Measurements from ENCODE around the gene FERMT2.
"Not testable (repeated sequence)": the region's sequence is repeated elsewhere in the genome, so short reads cannot be mapped to it uniquely, and the experiment has no call there.

The FERMT2 gene

DNA sequence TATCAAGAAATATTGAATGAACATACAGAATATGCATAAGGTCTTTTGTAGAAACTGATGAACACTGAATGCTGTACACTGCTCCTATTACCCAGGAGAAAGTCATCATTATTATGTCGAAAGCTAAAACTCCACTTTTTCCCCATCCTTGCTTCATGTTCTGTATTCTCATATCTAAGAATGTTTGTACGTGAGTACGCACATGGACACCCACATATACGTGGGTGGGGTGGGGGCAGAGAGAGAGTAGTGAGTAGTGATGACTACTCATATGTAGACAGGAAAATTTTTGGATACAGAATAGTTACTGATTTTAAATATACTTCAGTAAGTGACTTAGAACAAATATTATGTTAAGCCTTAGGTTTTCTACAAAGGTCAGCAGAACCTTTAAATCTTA lies 75.1 kb downstream of the FERMT2 start:
- no peak for DNase-seq (ENCODE audit: low spot score)
- in situ Hi-C loops (cut with MboI; ENCODE audit: low sequenced_read_pairs, unreplicated experiment), result no loop called here
- TF ChIP-seq, protein P1, sequence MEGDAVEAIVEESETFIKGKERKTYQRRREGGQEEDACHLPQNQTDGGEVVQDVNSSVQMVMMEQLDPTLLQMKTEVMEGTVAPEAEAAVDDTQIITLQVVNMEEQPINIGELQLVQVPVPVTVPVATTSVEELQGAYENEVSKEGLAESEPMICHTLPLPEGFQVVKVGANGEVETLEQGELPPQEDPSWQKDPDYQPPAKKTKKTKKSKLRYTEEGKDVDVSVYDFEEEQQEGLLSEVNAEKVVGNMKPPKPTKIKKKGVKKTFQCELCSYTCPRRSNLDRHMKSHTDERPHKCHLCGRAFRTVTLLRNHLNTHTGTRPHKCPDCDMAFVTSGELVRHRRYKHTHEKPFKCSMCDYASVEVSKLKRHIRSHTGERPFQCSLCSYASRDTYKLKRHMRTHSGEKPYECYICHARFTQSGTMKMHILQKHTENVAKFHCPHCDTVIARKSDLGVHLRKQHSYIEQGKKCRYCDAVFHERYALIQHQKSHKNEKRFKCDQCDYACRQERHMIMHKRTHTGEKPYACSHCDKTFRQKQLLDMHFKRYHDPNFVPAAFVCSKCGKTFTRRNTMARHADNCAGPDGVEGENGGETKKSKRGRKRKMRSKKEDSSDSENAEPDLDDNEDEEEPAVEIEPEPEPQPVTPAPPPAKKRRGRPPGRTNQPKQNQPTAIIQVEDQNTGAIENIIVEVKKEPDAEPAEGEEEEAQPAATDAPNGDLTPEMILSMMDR (IDR thresholded peaks at IDR 0.05; ENCODE audit: borderline replicate concordance, control extremely low read depth, extremely low read depth, insufficient read depth, missing control alignments), result no peak

DNA sequence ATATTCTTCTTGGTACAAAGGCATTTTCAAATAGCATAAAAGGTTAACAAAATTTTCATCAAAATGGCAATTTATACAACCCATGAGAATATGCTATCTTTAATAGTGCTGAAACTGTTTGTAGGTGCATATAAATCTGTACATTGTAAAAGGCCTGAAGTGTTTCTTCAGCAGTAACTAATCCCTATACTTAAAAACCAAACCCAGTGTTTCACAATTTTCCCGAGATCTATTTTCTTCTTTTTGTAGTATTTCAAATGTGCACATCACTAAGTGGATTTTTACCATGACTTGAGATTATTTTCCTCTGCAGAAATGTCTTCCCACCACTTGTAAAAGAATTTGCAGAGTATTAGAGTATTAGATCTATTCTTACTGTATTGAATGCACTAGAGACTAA lies 76.5 kb downstream of the FERMT2 start:
- TF ChIP-seq, protein P1 (IDR thresholded peaks at IDR 0.05; ENCODE audit: borderline replicate concordance, control extremely low read depth, extremely low read depth, insufficient read depth, missing control alignments), result no peak
- DNase-seq (ENCODE audit: low spot score), result no peak
- in situ Hi-C loops (cut with MboI; ENCODE audit: low sequenced_read_pairs, unreplicated experiment), result no loop called here

DNA sequence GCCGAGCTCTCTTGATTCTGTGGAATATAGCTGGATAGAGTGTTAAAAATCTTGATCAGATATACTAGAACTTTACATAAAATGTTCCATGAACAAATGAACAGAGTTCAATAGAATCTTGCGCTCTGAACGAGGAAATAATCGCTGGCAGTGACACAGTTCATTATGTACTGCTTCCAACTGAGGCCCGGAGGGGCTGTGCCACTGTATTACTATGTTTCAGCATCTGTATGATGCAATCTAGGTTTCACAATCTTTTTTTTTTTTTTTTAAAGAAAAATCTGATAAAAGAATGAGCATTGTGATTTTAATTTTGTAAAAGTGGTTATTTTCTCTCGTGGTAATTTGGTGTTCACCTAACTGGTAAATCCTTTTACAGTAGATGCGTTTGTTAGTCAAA lies 77.2 kb downstream of the FERMT2 start:
- DNase-seq (ENCODE audit: low spot score), result no peak
- in situ Hi-C loops (cut with MboI; ENCODE audit: low sequenced_read_pairs, unreplicated experiment), result no loop called here
- TF ChIP-seq, protein P1 (IDR thresholded peaks at IDR 0.05; ENCODE audit: borderline replicate concordance, control extremely low read depth, extremely low read depth, insufficient read depth, missing control alignments), result no peak

DNA sequence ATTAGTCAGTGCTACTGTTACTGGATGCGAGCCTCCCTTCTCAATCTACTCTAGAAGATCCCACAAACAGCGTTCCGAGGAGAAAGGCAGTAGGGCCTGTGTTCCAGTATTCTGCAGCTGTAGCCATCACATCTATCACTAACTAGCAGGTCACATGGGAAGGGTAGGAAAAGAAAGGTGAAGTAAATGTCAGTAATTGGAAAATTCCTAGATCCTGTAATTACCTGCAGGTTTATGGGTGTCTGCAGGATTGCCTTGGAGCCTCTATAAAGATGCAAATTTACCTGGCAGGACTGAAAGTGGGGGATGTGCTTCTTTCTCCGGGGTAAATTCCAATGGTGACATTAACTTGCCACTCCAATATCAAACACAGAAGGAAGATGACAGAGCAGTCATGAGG lies 77.8 kb downstream of the FERMT2 start:
- in situ Hi-C loops (cut with MboI; ENCODE audit: low sequenced_read_pairs, unreplicated experiment), result no loop called here
- TF ChIP-seq, protein P1 (IDR thresholded peaks at IDR 0.05; ENCODE audit: borderline replicate concordance, control extremely low read depth, extremely low read depth, insufficient read depth, missing control alignments), result no peak
- DNase-seq (ENCODE audit: low spot score), result no peak

DNA sequence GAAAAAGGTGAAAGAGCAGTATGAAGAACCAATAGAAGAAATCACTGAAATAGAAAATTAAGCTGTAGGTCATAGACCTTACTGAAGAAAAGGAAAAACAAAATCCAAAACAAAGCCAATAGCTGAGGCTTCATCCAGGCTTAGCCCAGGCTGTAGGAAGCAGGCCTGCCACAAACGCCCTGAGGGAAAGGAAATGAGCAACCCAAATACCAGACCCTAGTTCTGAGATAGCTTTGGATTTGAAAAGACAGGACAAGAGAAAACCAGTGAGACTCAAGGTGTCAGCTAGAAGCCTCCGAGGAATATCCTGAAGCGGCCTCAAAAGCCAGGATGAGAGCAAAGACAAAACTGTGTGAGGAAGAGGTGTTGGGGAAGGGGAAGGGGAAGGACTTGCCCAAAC lies 79.2 kb downstream of the FERMT2 start:
- in situ Hi-C loops (cut with MboI; ENCODE audit: low sequenced_read_pairs, unreplicated experiment), result no loop called here
- DNase-seq (ENCODE audit: low spot score), result no peak
- TF ChIP-seq, protein P1 (IDR thresholded peaks at IDR 0.05; ENCODE audit: borderline replicate concordance, control extremely low read depth, extremely low read depth, insufficient read depth, missing control alignments), result no peak

DNA sequence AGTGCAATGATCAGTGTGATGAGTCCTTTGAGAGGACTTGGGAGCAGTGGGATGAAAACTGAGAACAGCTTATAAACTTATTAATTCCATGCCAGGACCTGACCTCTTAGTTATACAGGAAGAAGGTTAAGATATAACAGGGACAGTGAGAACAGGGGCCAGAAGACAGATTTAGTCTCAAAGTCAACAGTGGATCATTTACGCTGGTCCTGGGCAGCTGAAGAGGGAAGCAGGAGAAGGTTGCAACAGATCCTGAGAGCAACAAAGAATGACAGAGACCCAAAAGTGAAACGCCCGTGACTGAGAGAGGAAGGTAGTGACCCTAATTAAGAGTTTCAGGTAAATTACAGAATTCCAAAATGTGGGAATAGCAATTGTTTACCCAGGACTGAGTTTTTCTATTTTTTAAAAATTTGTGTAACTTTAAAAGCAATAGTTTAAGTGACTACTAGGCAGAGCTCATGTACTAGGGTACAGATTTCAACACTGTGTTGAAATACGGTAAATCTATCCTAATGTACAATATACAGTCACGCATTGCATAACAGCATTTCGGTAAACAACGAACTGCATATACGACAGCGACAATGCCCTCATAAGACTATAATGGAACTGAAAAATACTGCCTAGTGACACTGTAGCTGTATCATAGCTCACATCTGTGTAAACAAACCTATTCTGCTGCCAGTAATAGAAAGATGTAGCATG lies 81.8 kb downstream of the FERMT2 start:
- no peak for DNase-seq (ENCODE audit: low spot score)
- TF ChIP-seq, protein P1 (IDR thresholded peaks at IDR 0.05; ENCODE audit: borderline replicate concordance, control extremely low read depth, extremely low read depth, insufficient read depth, missing control alignments), result no peak
- in situ Hi-C loops (cut with MboI; ENCODE audit: low sequenced_read_pairs, unreplicated experiment), result no loop called here

DNA sequence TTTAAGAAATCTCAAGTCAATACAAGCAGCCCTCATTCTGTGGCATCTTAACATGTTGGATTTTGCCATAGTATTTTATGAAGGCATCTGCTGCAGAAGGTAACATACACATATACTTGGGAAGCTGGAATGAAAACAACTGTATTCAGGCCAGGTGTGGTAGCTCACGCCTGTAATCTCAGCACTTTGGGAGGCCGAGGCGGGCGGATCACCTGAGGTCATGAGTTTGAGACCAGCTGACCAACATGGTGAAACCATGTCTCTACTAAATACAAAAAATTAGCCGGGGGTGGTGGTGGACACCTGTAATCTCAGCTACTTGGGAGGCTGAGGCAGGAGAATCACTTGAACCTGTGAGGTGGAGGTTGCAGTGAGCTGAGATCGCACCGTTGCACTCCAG lies 86.0 kb downstream of the FERMT2 start:
- in situ Hi-C loops (cut with MboI; ENCODE audit: low sequenced_read_pairs, unreplicated experiment); DNase-seq (ENCODE audit: low spot score): not testable (repeated sequence)

Measured in GM13976 (cell line).